OCI-LY3 (cell line): Measurements from ENCODE around the gene APOBEC3B.

Experiments used
- CTCF ChIP-seq: fragments of 200-600, 300-600 bp; sonication (generic); IDR thresholded peaks from 2 replicates; pipeline ENCODE4 v1.5.1; 2014; ENCODE audit warnings: antibody characterized with exemption, low read length, low read depth
- EZH2phosphoT487 ChIP-seq: fragments of 200-600 bp; shearing (Covaris generic); IDR thresholded peaks from 2 replicates; pipeline ENCODE4 v1.6.1; 2018; ENCODE audit warnings: antibody characterized with exemption, mixed run types, low read depth

- TF ChIP-seq CTCF (no peak), EZH2phosphoT487 (no peak)
Measured at GRCh38 chr22:38966380-38966702, 15.8 kb upstream of the APOBEC3B start.
